GM12891 (cell line): ENCODE results near the gene IFNL2.
A peak's percentile ranks its signal among the peaks of the same experiment; 100 is the strongest.

Experiments used
- DNase-seq: peaks from one replicate; pipeline ENCODE4 v3.0.0; 2011; ENCODE audit warnings: low spot score; ENCODE audit not compliant: insufficient read length
- FAIRE-seq: peaks from 2 replicates; lab custom pipeline; 2011; peaks lifted over from hg19 to GRCh38; lab: Jason Lieb, UNC
- PAX5 ChIP-seq: IDR thresholded peaks from 2 replicates; pipeline ENCODE4 v1.6.1; 2011; ENCODE audit warnings: low read length, moderate library complexity, mild to moderate bottlenecking; ENCODE audit not compliant: insufficient read depth, severe bottlenecking
- POLR2A ChIP-seq: IDR thresholded peaks from 2 replicates; pipeline ENCODE4 v1.6.1; 2011; ENCODE audit warnings: low read depth, low read length, control low read depth
- POLR2AphosphoS5 ChIP-seq: IDR thresholded peaks from 2 replicates; pipeline ENCODE4 v1.6.1; 2011; ENCODE audit warnings: low read depth, low read length, control low read depth
- POU2F2 ChIP-seq: IDR thresholded peaks from 2 replicates; pipeline ENCODE4 v1.6.1; 2011; ENCODE audit warnings: low read depth, mild to moderate bottlenecking, control low read depth, low read length, moderate library complexity
- SPI1 ChIP-seq: IDR thresholded peaks from 2 replicates; pipeline ENCODE4 v1.6.1; 2011; ENCODE audit warnings: low read depth, low read length, control low read depth
- TAF1 ChIP-seq: IDR thresholded peaks from 2 replicates; pipeline ENCODE4 v1.6.1; 2011; ENCODE audit warnings: low read depth, low read length, control low read depth

The IFNL2 gene

GRCh38 chr19:39317476-39317875, 49.3 kb downstream of the IFNL2 start:
- TF ChIP-seq POLR2A (no peak), POU2F2 (no peak), PAX5 (no peak), SPI1 (no peak), POLR2AphosphoS5 (no peak), TAF1 (no peak)
- FAIRE-seq (no peak), DNase-seq (no peak)

DNA sequence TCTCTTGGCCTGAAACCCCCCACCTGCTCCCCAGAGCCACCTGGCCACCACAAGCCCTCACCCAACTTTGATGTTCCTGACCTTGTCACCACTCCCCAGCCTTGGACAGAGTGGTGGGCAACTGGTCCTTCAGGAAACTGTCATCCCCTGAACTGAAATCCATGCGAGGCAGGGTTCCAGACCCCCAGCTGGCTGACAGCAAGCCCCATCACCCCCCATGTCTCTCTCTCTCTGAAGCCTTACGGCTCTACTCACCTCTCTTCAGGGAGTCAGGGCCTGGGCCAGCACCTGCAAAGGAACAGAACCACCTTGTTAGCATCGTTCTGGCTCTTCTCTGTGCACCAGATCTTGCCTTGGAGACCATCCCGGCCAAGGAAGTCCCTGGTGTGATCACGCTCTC, 49.9 kb downstream of the IFNL2 start:
- TF ChIP-seq PAX5 (no peak), POLR2A (no peak), TAF1 (no peak), SPI1 (no peak), POU2F2 (no peak), POLR2AphosphoS5 (no peak)
- FAIRE-seq (no peak), DNase-seq (no peak)

DNA sequence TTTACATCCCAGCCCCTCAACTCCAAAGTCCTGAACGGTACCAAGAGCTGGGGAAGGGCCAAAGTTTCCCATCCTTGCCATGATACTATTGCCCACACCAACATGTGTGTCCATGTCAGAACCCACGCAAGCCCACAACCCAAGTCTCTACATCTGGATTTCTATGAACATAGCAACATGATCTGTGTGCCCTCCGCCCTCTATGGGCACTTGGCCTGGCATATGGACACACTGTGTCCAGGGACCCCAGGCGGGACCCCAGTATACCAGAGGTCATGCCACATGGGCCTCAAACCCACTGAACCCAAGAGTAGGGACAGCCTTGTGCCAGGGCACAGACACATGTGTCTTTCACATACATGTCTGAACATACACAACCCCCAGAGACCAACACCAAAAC, 50.5 kb downstream of the IFNL2 start:
- TF ChIP-seq POU2F2, result no peak
- no peak for TF ChIP-seq SPI1
- no peak for FAIRE-seq

DNA sequence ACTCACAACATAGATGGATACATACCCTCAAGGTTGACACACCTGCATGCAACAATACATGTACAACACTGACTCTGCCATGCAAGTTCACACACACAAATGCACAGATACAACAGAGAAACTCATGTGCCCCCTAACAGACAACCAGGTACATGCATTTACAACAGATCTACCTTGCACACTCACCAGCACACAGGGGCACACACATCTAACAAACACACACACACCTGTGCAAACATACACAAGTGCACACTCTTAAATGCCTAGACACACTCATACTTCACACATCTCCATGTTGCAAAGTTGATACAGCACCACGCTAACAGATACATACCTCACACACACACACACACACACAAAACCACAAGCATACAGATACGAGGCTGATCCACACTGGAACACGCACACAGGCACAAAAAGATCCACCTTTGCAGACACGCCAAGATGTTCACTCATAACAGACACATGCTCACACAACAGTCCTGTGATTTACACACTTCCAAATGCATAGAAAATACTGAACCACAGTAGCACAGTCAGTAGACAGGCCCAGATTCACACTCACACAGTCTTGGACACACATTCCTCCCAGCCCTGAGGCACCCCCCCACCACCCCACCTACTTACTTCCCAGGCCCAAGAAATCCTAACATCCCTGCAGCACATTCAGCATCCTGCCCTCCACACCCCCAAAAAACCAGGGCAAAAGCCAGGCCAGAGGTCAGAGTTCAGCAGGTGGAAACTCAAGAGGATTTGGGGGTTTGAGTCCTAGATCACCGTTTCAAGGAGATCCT, 51.1 kb downstream of the IFNL2 start:
- FAIRE-seq (peak; percentile 83), DNase-seq (no peak)
- no peak for TF ChIP-seq PAX5
- no peak for TF ChIP-seq POLR2AphosphoS5
- no peak for TF ChIP-seq SPI1
- TF ChIP-seq TAF1, result no peak
- no peak for TF ChIP-seq POLR2A
- no peak for TF ChIP-seq POU2F2

More for the DNA sequence above, 50.5 kb downstream of the IFNL2 start:
- no peak for DNase-seq
